ENCODE results near the gene PAQR3.

PAQR3 gene, protein sequence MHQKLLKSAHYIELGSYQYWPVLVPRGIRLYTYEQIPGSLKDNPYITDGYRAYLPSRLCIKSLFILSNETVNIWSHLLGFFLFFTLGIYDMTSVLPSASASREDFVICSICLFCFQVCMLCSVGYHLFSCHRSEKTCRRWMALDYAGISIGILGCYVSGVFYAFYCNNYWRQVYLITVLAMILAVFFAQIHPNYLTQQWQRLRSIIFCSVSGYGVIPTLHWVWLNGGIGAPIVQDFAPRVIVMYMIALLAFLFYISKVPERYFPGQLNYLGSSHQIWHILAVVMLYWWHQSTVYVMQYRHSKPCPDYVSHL

DNA sequence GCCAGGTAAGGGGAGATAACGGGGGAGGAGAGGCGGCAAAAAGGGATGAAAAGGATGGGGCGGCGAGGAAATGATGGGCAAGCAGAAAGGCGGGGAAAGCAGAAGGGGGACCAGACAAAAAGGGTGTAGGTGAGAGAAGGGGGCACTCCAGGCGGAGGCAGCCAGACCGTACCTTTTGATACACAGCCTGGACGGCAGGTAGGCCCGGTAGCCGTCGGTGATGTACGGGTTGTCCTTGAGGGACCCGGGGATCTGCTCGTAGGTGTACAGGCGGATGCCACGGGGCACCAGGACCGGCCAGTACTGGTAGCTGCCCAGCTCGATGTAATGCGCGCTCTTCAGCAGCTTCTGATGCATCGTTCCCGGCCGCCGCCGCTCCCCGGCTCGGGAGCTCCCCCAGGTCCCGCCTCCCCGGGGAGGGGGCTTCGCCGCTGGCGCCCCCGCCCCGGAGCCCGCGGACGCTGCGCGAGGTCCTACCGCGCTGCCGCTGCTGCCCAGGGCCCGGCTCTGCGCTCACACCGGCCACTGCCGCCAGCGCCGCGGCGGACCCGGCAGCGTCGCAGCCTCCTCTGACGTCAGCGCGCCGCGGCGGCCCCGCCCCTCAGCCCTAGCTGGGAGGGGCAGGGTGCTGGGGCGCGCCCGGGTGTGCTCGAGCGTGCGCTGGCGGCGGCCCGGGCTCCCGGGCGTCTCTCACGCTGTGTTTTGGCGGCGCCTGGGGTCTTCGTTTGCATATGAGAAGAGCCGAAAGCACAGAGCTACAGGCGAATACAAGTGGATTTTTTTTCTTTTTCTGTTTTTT lies at the start of gene PAQR3:
TSS of gene PAQR3 (minus strand) at position 571 of the 799 bp plus-strand sequence. CDS start at position 357, 214 bp downstream.
- DNase-seq (ENCODE audit: low read depth in 2 of 2) = peak; percentile 60 to 64

GRCh38 chr4:78987683-78988082 lies 48.4 kb upstream of the PAQR3 start:
- no peak for DNase-seq (ENCODE audit: low read depth in 2 of 2)

DNA sequence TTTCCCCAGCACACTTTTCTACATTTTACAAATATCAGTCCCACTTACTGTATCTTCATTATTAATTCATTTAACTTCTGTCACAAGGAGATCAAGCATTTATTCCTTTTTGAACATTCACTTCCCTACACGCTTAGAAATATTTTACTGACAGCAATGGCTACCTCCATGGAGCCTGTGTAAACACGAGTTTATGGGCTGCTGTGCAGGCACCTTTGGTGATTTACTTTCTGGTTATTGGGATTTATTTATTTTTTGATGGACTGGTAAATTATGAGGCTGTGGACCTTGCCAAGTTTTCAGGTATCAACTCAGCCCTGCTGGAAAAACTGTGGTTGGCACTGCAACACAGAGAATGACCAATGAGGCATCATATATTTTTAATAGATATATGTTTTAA lies 45.4 kb upstream of the PAQR3 start:
- DNase-seq (ENCODE audit: low read depth in 2 of 2) = no peak

DNA sequence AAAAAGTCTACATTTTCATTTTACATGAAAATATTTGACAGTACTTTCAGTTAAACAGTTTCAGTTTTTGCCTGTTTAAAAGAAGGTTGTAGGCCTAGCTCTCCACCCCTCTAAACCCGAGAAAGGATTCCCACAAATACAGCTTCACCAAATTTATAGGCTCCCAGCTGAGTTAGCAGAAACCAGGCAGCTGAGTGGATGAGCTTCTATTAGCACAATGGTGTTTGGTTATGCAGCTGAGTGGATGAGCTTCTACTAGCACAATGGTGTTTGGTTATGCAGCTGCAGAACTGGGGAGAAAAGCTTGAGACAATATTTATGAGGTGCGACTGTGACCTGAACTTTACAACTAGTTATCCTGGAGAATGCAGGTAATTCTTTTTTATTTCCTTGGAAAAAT lies 36.6 kb upstream of the PAQR3 start:
- no peak for DNase-seq (ENCODE audit: low read depth in 2 of 2)

DNA sequence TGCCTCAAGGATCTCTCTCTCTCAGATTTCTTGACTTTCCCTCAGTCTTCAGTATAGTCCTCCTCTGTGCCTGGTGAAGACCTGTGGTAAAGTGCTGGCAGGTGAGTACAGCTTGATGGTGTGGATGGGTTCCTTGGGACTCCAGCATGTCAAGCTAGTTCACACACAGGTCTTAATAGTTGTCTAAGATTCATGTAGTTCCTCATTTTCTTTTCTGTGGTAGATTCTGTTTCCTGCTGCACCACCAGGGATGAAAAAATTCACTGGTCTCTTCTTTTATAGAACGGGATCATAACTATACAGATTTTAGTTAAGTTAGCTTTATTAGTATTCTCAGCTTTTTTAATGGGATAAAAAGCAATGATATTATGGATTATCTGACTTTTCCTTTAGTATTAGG lies 32.5 kb upstream of the PAQR3 start:
- DNase-seq (ENCODE audit: low read depth in 2 of 2) = no peak

- DNase-seq (ENCODE audit: low read depth in 2 of 2) = no peak
Measured at GRCh38 chr4:78971326-78971725, 32.1 kb upstream of the PAQR3 start.

DNA sequence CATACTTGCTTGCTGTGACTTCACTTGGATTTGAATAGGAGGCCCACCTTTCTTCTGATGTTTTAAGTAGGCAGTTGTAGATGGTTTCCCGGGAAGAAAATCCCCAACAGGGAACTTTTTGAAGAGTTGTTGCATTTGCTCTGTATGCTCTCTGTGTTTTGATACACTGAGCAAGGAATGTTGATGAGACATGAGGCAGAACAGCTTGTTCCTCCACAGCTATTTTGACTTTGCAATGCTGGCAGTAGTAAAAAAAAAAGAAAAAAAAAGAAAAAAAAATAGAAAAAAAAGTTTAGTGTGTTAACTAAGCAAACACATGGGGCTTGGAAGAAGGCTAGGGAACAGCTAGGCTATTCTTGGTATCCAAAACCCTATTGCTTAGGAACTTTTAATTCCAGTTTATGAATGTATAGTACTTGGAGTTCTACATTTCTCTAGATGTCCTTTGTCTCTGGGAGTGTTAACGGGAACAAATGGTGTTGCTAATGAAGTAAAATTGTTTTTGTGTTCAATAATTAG lies 23.4 kb upstream of the PAQR3 start:
- no peak for DNase-seq (ENCODE audit: low read depth in 2 of 2)

- no peak for DNase-seq (ENCODE audit: low read depth in 2 of 2)
Measured at GRCh38 chr4:78960926-78961325, 21.7 kb upstream of the PAQR3 start.

- no peak for DNase-seq (ENCODE audit: low read depth in 2 of 2)
Measured at GRCh38 chr4:78956975-78957374, 17.7 kb upstream of the PAQR3 start.

GRCh38 chr4:78953769-78954666 lies 14.8 kb upstream of the PAQR3 start:
- no peak for DNase-seq (ENCODE audit: low read depth in 2 of 2)

DNA sequence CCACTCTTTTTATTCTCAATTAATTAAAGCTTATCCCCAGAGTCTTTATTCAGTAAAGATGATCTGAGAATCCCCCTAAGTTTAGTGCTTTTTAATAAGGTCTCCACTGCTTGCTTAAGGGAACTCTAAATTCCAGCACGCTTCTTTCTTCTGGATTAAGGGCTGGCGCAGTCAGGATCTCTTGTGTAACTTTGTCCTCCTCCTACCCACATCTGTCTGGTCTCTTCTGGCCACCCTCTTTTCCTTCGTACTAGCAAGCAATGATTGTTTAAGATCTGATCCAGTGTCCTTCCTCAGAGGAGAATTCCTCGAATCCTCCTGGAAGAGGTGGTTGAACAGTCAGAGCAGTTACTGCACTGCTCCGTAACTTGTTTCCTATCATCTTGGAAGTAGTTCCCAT lies 14.0 kb upstream of the PAQR3 start:
- DNase-seq (ENCODE audit: low read depth in 2 of 2) = no peak

DNA sequence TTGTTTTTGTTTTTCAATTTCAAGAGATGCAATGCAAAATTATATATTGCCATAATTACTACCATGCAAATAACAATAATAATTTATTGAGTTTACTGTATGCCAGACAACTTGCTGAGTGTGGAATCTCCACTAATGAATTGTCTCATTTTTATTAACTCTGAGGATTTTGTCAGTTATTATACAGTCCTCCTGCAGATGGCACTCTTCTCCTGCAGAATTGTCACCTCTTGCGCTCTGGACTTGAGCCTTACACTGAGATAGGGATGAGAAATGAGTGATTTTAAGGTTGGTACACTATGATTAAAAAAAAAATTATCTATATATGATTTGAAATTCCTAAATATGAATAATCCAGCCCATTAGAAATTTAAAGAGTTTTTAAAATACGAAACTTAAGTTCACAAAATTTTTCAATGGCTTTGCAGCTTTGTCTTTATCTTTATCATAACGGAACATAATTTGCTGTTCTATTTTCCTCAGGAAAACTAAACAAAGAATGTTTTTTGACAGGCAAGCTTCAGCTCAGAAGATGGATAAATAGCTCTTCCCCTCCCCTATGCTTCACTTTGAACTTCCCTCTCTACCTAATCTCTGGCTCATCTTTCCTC lies 12.7 kb upstream of the PAQR3 start:
- DNase-seq (ENCODE audit: low read depth in 2 of 2) = peak; percentile 24 to 28

GRCh38 chr4:78949735-78950134 lies 10.5 kb upstream of the PAQR3 start:
- no peak for DNase-seq (ENCODE audit: low read depth in 2 of 2)

- DNase-seq (ENCODE audit: low read depth in 2 of 2) = no peak
Measured at GRCh38 chr4:78945651-78946179, 6.5 kb upstream of the PAQR3 start.

- no peak for DNase-seq (ENCODE audit: low read depth in 2 of 2)
Measured at GRCh38 chr4:78944381-78944780, 5.1 kb upstream of the PAQR3 start.

DNA sequence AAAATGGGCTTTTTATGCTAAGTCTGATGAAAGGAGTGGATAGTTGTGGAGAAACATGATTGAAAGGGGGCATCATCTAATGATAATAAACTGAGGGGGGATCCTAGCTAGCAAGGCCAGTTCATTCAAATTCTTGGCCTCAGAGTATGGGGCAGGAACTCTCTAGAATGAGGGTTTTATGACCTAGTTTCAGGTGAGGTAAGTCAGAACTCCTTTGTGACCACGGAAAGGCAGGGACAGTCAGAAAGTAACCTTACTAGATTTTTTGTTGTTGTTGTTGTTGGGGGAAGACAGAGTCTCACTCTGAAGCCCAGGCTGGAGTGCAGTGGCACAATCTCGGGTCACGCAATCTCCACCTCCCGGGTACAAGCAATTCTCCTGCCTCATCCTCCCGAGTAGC lies 1.5 kb upstream of the PAQR3 start:
- no peak for DNase-seq (ENCODE audit: low read depth in 2 of 2)

GRCh38 chr4:78939667-78940008 lies 400 bp upstream of the PAQR3 start:
- no peak for DNase-seq (ENCODE audit: low read depth in 2 of 2)

DNA sequence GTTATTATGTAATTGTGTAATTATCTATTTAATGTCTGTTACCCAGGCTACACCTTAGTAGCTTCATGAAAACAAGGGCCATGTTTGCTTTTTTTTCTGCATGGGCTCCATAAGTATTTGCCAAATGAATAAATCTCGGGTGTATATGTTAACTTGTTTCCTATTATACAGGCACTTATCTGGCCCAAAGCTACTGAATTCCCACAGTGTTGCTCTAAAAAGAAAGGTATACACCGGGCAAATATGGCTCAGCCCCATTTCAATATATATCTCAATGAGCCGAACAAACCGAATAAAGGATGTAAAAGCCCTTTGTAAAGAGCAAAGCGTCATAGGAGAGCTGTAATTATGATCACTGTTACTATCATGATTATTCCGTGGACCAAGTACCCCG lies 767 bp downstream of the PAQR3 start:
- DNase-seq (ENCODE audit: low read depth in 2 of 2) = no peak

- no peak for DNase-seq (ENCODE audit: low read depth in 2 of 2)
Measured at GRCh38 chr4:78937837-78938236, 1.4 kb downstream of the PAQR3 start.

GRCh38 chr4:78936989-78937388 lies 2.2 kb downstream of the PAQR3 start:
- no peak for DNase-seq (ENCODE audit: low read depth in 2 of 2)

GRCh38 chr4:78930016-78930629 lies 9.1 kb downstream of the PAQR3 start:
- DNase-seq (ENCODE audit: low read depth in 2 of 2) = no peak
